PC-3 (cell line): ENCODE measurements around the gene VASH1. TPM values are rescaled to one million over a fixed set of nuclear protein-coding genes. Genes with fewer than 3 reads are reported as not detected.

Experiments
- ATAC-seq: fragments of 200-7000 bp; cut with Tn5 transposase; 2 replicates; pipeline ENCODE4 v1.9.1; 2020; ENCODE audit warnings: mild to moderate bottlenecking, moderate library complexity
- BruUV-seq: library from RNA; stranded (reverse); fragments of 400-500 nt; replicated peaks from 2 replicates; lab custom pipeline; 2021; lab: Mats Ljungman, UMichigan
- CTCF ChIA-PET: fragments of 300-600 bp; sonication (Branson Sonifier 250); formaldehyde crosslinking; loops from one replicate; lab custom pipeline; 2022; ENCODE audit warnings: antibody characterized with exemption; lab: Charles Lee
- POLR2A ChIA-PET: fragments of 300-600 bp; sonication (Branson Sonifier 250); formaldehyde crosslinking; loops from one replicate; lab custom pipeline; 2022; ENCODE audit warnings: antibody characterized with exemption; ENCODE audit not compliant: unreplicated experiment; lab: Charles Lee
- DNase-seq: peaks from one replicate; pipeline ENCODE4 v3.0.0-alpha.2; 2015
- H2AFZ ChIP-seq: fragments of 300-600 bp; sonication (generic); 2 replicates; pipeline ENCODE4 v1.6.0; 2016; ENCODE audit warnings: antibody characterized with exemption, low read length
- H3F3A ChIP-seq: fragments of 300-600 bp; sonication (generic); one replicate; pipeline ENCODE4 v1.6.0; 2017; ENCODE audit warnings: antibody characterized with exemption, low read length, control low read depth, mild to moderate bottlenecking; ENCODE audit not compliant: unreplicated experiment
- H3K27ac ChIP-seq: fragments of 300-600 bp; sonication (generic); 2 replicates; pipeline ENCODE4 v1.5.1; 2016; ENCODE audit warnings: mild to moderate bottlenecking, low read length
- H3K27me3 ChIP-seq: fragments of 300-600 bp; sonication (generic); 2 replicates; pipeline ENCODE4 v1.6.1; 2016; ENCODE audit warnings: low read length, mixed read lengths
- H3K36me3 ChIP-seq: fragments of 300-600 bp; sonication (generic); 2 replicates; pipeline ENCODE4 v1.6.1; 2016; ENCODE audit warnings: low read depth, mixed run types, low read length, mixed read lengths
- H3K4me1 ChIP-seq: fragments of 300-600 bp; sonication (generic); 2 replicates; pipeline ENCODE4 v1.5.1; 2016; ENCODE audit warnings: low read length; ENCODE audit not compliant: insufficient read depth
- H3K4me2 ChIP-seq: fragments of 300-600 bp; sonication (generic); 2 replicates; pipeline ENCODE4 v1.6.0; 2016; ENCODE audit warnings: low read length
- H3K4me3 ChIP-seq: fragments of 300-600 bp; sonication (generic); 2 replicates; pipeline ENCODE4 v1.5.1; 2016; ENCODE audit warnings: mild to moderate bottlenecking, low read length, mixed read lengths
- H3K79me2 ChIP-seq: fragments of 300-600 bp; sonication (generic); 2 replicates; pipeline ENCODE4 v1.6.1; 2017; ENCODE audit warnings: low read length, mixed read lengths
- H3K9ac ChIP-seq: fragments of 300-600 bp; sonication (generic); 2 replicates; pipeline ENCODE4 v1.6.0; 2016; ENCODE audit warnings: mild to moderate bottlenecking, low read length
- H3K9me2 ChIP-seq: fragments of 300-600 bp; sonication (generic); replicated peaks from 2 replicates; pipeline ENCODE4 v1.6.1; 2016; ENCODE audit warnings: mixed run types, low read length, mixed read lengths
- H3K9me3 ChIP-seq: fragments of 300-600 bp; sonication (generic); 2 replicates; pipeline ENCODE4 v1.6.1; 2016; ENCODE audit warnings: low read length, mixed read lengths
- H4K20me1 ChIP-seq: fragments of 300-600 bp; sonication (generic); 2 replicates; pipeline ENCODE4 v1.6.1; 2016; ENCODE audit warnings: low read length, mixed read lengths
- EZH2 ChIP-seq: fragments of 300-600 bp; sonication (generic); IDR thresholded peaks from one replicate; pipeline ENCODE4 v1.6.1; 2017; ENCODE audit warnings: antibody characterized with exemption, mild to moderate bottlenecking, low read length; ENCODE audit not compliant: unreplicated experiment
- EZH2phosphoT487 ChIP-seq: fragments of 300-600 bp; sonication (generic); IDR thresholded peaks from 2 replicates; pipeline ENCODE4 v1.6.1; 2018; ENCODE audit warnings: mild to moderate bottlenecking, antibody characterized with exemption, low read length, borderline replicate concordance
- intact Hi-C: fragments of 100-400 bp; cut with micrococcal nuclease; formaldehyde crosslinking; loops from 2 replicates; pipeline ENCODE4 v1.9.0; 2023
- total RNA-seq: library from RNA; depleted of rRNA; stranded (reverse); fragments of >200 nt; gene quantifications from 2 replicates; pipeline ENCODE4 v1.2.3, GENCODE V29; 2014
- TF ChIP-seq, protein P1 (sequence below): fragments of 300-600 bp; sonication (generic); conservative IDR thresholded peaks from 2 replicates; pipeline ENCODE4 v1.5.1; 2017; ENCODE audit warnings: antibody characterized with exemption, low read depth, mild to moderate bottlenecking, low read length

VASH1 gene
- total RNA-seq, 1 experiment from 2014 or later = 1.8 TPM

DNA sequence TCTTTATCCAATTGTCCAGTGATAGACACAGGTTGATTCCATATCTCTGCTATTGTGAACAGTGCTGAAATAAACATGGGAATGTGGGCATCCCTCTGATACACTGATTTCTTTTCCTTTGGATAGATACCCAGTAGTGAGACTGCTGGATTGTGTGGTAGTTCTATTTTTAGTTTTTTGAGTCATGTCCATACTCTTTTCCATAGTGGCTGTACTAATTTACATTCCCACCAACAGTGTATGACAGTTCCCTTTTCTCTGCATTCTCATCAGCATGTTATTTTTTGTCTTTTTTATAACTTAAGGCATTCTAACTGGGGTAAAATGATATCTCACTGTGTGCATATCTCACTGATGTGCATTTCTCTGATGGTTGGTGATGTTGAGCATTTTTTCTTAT, 24.8 kb upstream of the VASH1 start:
- no peaks in the 10 kb centered on the region for H3K36me3 ChIP-seq
- H3K79me2 ChIP-seq = no peaks in the 10 kb centered on the region
- ATAC-seq (no peak), DNase-seq (no peak)
- no peaks in the 10 kb centered on the region for H3F3A ChIP-seq
- ChIA-PET POLR2A (no interaction called here), CTCF (no interaction called here)
- intact Hi-C loops = no loop called here
- no peak overlapping the region for H3K9ac ChIP-seq
- no peak overlapping the region for H3K4me2 ChIP-seq
- H3K27ac ChIP-seq = no peak overlapping the region
- TF ChIP-seq, protein P1, sequence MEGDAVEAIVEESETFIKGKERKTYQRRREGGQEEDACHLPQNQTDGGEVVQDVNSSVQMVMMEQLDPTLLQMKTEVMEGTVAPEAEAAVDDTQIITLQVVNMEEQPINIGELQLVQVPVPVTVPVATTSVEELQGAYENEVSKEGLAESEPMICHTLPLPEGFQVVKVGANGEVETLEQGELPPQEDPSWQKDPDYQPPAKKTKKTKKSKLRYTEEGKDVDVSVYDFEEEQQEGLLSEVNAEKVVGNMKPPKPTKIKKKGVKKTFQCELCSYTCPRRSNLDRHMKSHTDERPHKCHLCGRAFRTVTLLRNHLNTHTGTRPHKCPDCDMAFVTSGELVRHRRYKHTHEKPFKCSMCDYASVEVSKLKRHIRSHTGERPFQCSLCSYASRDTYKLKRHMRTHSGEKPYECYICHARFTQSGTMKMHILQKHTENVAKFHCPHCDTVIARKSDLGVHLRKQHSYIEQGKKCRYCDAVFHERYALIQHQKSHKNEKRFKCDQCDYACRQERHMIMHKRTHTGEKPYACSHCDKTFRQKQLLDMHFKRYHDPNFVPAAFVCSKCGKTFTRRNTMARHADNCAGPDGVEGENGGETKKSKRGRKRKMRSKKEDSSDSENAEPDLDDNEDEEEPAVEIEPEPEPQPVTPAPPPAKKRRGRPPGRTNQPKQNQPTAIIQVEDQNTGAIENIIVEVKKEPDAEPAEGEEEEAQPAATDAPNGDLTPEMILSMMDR = no peak
- TF ChIP-seq EZH2phosphoT487 (no peak), EZH2 (no peak)
- H3K27me3 ChIP-seq = no peaks in the 10 kb centered on the region; the same call in 1 of the 2 replicates
- no peak overlapping the region for H3K4me3 ChIP-seq
- no peaks in the 10 kb centered on the region for H3K9me2 ChIP-seq
- no peaks in the 10 kb centered on the region for H4K20me1 ChIP-seq
- H2AFZ ChIP-seq = no peak overlapping the region
- no TSS peak for BruUV-seq
- peaks cover 12% of the 10 kb centered on the region; the same call in 1 of the 2 replicates for H3K9me3 ChIP-seq
- no peaks in the 10 kb centered on the region for H3K4me1 ChIP-seq

DNA sequence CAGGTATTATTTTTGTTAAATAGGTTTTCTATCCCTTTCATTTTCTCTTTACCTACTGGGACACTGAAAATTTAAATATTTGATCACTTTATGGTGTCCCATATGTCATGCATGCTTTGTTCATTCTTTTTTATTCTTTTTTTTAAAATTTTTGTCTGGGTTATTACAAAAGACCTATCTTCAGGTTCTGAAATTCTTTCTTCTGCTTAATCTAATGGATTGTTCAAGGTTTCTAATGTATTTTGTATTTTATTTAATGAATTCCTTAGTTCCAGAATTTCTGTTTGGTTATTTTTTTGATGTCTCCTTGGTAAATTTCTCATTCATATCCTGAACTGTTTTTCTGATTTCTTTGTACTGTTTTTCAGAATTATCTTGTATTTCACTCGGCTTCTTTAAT, 20.2 kb upstream of the VASH1 start:
- no peaks in the 10 kb centered on the region; the same call in 1 of the 2 replicates for H3K27me3 ChIP-seq
- ATAC-seq (no peak), DNase-seq (no peak)
- H3K9me3 ChIP-seq = peaks cover 14% of the 10 kb centered on the region; the same call in 1 of the 2 replicates
- CTCF ChIA-PET = no interaction called here
- no peaks in the 10 kb centered on the region for H3K4me1 ChIP-seq
- H3K4me3 ChIP-seq = no peak overlapping the region
- POLR2A ChIA-PET = no interaction called here
- H3K27ac ChIP-seq = no peak overlapping the region
- BruUV-seq = no TSS peak
- no peaks in the 10 kb centered on the region for H4K20me1 ChIP-seq
- H3K9ac ChIP-seq = no peak overlapping the region
- H3F3A ChIP-seq = no peaks in the 10 kb centered on the region
- H3K4me2 ChIP-seq = no peak overlapping the region
- TF ChIP-seq, protein P1 = no peak
- no peak for TF ChIP-seq EZH2phosphoT487
- TF ChIP-seq EZH2 = no peak
- intact Hi-C loops = no loop called here
- H3K79me2 ChIP-seq = no peaks in the 10 kb centered on the region
- H3K36me3 ChIP-seq = no peaks in the 10 kb centered on the region
- H3K9me2 ChIP-seq = no peaks in the 10 kb centered on the region
- H2AFZ ChIP-seq = no peak overlapping the region

DNA sequence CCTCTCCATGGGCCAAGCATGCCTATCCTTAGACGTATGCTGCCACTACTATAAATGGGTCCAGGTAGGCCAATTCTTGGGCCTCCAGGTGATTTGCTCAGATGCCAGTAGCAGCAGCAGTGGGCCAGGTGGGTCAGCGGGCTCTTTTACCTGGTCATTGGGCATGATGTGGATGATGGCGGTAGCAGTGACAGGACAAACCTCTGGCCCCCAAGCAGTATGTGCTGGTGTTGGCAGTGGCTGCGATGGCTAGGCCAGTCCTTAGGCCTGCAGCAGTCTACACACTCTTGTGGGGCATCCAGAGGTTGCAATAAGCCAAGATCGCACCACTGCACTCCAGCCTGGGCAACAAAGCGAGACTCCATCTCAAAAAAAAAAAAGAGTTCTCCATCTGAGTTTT, 19.1 kb upstream of the VASH1 start:
- no peaks in the 10 kb centered on the region for H3F3A ChIP-seq
- intact Hi-C loops = no loop called here
- no peak overlapping the region for H2AFZ ChIP-seq
- BruUV-seq = no TSS peak
- H4K20me1 ChIP-seq = no peaks in the 10 kb centered on the region
- CTCF ChIA-PET = no interaction called here
- H3K27ac ChIP-seq = no peak overlapping the region
- no peak for ATAC-seq
- H3K9me3 ChIP-seq = peaks cover 14% of the 10 kb centered on the region; the same call in 1 of the 2 replicates
- no peaks in the 10 kb centered on the region for H3K79me2 ChIP-seq
- no peaks in the 10 kb centered on the region; the same call in 1 of the 2 replicates for H3K27me3 ChIP-seq
- TF ChIP-seq, protein P1 = no peak
- TF ChIP-seq EZH2phosphoT487 (no peak), EZH2 (no peak)
- H3K4me3 ChIP-seq = no peak overlapping the region
- H3K4me2 ChIP-seq = no peak overlapping the region
- no peaks in the 10 kb centered on the region for H3K9me2 ChIP-seq
- H3K36me3 ChIP-seq = no peaks in the 10 kb centered on the region
- no peaks in the 10 kb centered on the region for H3K4me1 ChIP-seq
- POLR2A ChIA-PET = no interaction called here
- no peak for DNase-seq
- H3K9ac ChIP-seq = no peak overlapping the region
